K562 (cell line): ENCODE results near the gene SLC35G6. TPM values are rescaled to one million over a fixed set of nuclear protein-coding genes. Genes with fewer than 3 reads are reported as not detected.
A peak's percentile ranks its signal among the peaks of the same experiment; 100 is the strongest.

Source experiments
- ATAC-seq: fragments of 200-7000 bp; cut with Tn5 transposase; 3 replicates; pipeline ENCODE4 v1.9.1; 2020; ENCODE audit warnings: moderate library complexity
- BruUV-seq: library from RNA; stranded (reverse); fragments of 400-500 nt; replicated peaks from 2 replicates; lab custom pipeline; 2021; lab: Mats Ljungman, UMichigan
- CTCF ChIA-PET: fragments of 300-600 bp; formaldehyde crosslinking; extraction: SDS; loops from one replicate; lab custom pipeline; 2021; ENCODE audit warnings: low intra/inter-chr PET ratio; lab: Yijun Ruan, JAX
- POLR2A ChIA-PET: fragments of 300-600, 350-650 bp; sonication (Branson Sonifier 250); formaldehyde crosslinking; extraction: SDS; loops from one replicate; lab custom pipeline; 2021; ENCODE audit warnings: antibody characterized with exemption, inconsistent platforms; lab: Yijun Ruan, JAX
- DNase-seq, 4 experiments: peaks; one replicate each; pipeline versions ENCODE4 v3.0.0 to v3.0.0-alpha.2; 2011 to 2018; ENCODE audit warnings: low spot score in 3 of 4, mixed read lengths in 3 of 4; ENCODE audit errors: extremely low read depth in 1 of 4
- FAIRE-seq: peaks from 2 replicates; lab custom pipeline; 2011; peaks lifted over from hg19 to GRCh38; lab: Jason Lieb, UNC
- H2AFZ ChIP-seq: 2 replicates; pipeline ENCODE4 v1.6.0; 2011; ENCODE audit warnings: low read depth, low read length, control low read depth, inconsistent platforms
- H3K27ac ChIP-seq: fragments of 200-600 bp; 3 replicates; pipeline ENCODE4 v1.8.0; 2011; ENCODE audit warnings: low read depth, mild to moderate bottlenecking, control low read depth, inconsistent platforms, low read length, moderate library complexity, mixed read lengths; ENCODE audit errors: extremely low read depth
- H3K27me3 ChIP-seq, 2 experiments: fragments of 300-600 bp in 1 of 2; 2 replicates in 1 of 2; 3 replicates in 1 of 2; pipeline versions ENCODE4 v1.6.0 to v1.8.0; 2011; ENCODE audit warnings: inconsistent platforms in 2 of 2, low read length in 2 of 2, mild to moderate bottlenecking in 1 of 2, mixed read lengths in 1 of 2, moderate library complexity in 1 of 2; ENCODE audit not compliant: control insufficient read depth in 2 of 2, insufficient read depth in 2 of 2
- H3K36me3 ChIP-seq: fragments of 300-600 bp; 3 replicates; pipeline ENCODE4 v1.8.0; 2011; ENCODE audit warnings: mild to moderate bottlenecking, low read length, inconsistent platforms; ENCODE audit not compliant: control insufficient read depth, insufficient read depth
- H3K4me1 ChIP-seq, 2 experiments: fragments of 200-600 bp in 1 of 2; replicated peaks in 1 of 2; 2 replicates in 1 of 2; 3 replicates in 1 of 2; pipeline versions ENCODE4 v1.5.1 to v1.8.0; 2011; ENCODE audit warnings: inconsistent platforms in 2 of 2, low read length in 2 of 2, mild to moderate bottlenecking in 1 of 2, mixed read lengths in 1 of 2, moderate library complexity in 1 of 2; ENCODE audit not compliant: control insufficient read depth in 2 of 2, insufficient read depth in 2 of 2
- H3K4me2 ChIP-seq: 2 replicates; pipeline ENCODE4 v1.6.1; 2011; ENCODE audit warnings: low read length, control low read depth, inconsistent platforms, mixed read lengths; ENCODE audit not compliant: insufficient read depth
- H3K4me3 ChIP-seq: fragments of 200-600 bp; sonication (generic), shearing (Covaris generic); 2 replicates; pipeline ENCODE4 v1.5.1; 2016; ENCODE audit warnings: control low read depth, inconsistent platforms
- H3K79me2 ChIP-seq: fragments of 200-600 bp; 3 replicates; pipeline ENCODE4 v1.8.0; 2011; ENCODE audit warnings: low read length, inconsistent platforms; ENCODE audit not compliant: control insufficient read depth, insufficient read depth
- H3K9ac ChIP-seq, 2 experiments: 2 replicates each; pipeline versions ENCODE4 v1.6.0 to v1.6.1; 2011; ENCODE audit warnings: low read depth in 2 of 2, low read length in 2 of 2, control low read depth in 1 of 2, inconsistent platforms in 1 of 2, mild to moderate bottlenecking in 1 of 2, mixed read lengths in 1 of 2; ENCODE audit not compliant: insufficient read depth in 1 of 2
- H3K9me1 ChIP-seq: one replicate; pipeline ENCODE4 v1.6.0; 2011; ENCODE audit warnings: inconsistent platforms, mild to moderate bottlenecking, low read length, moderate library complexity; ENCODE audit not compliant: control insufficient read depth, insufficient read depth
- H3K9me3 ChIP-seq: replicated peaks from 2 replicates; pipeline ENCODE4 v1.5.1; 2011; ENCODE audit warnings: low read depth, low read length, inconsistent platforms; ENCODE audit not compliant: control insufficient read depth, insufficient read depth
- H4K20me1 ChIP-seq: replicated peaks from 2 replicates; pipeline ENCODE4 v1.6.1; 2011; ENCODE audit warnings: low read length, inconsistent platforms, mixed read lengths; ENCODE audit not compliant: control insufficient read depth, insufficient read depth
- ARID4B ChIP-seq: sonication (generic); formaldehyde crosslinking; IDR thresholded peaks from 2 replicates; pipeline ENCODE4 v1.8.0; 2022; ENCODE audit warnings: mild to moderate bottlenecking, missing genetic modification reagents
- CSDE1 ChIP-seq, 2 experiments: fragments of 450-650 bp; IDR thresholded peaks; 2 replicates each; pipeline ENCODE4 v1.6.1; 2016; ENCODE audit warnings: mild to moderate bottlenecking in 1 of 2
- HDGF ChIP-seq: fragments of 450-650 bp; IDR thresholded peaks from 2 replicates; pipeline ENCODE4 v1.6.1; 2016
- MTA1 ChIP-seq: fragments of 450-650 bp; IDR thresholded peaks from 2 replicates; pipeline ENCODE4 v1.6.1; 2017; ENCODE audit warnings: borderline replicate concordance
- SOX6 ChIP-seq: fragments of 450-650 bp; IDR thresholded peaks from 2 replicates; pipeline ENCODE4 v1.6.1; 2014; ENCODE audit warnings: mild to moderate bottlenecking
- ZNF24 ChIP-seq: fragments of 450-650 bp; IDR thresholded peaks from 2 replicates; pipeline ENCODE4 v1.6.1; 2016
- ZNF431 ChIP-seq: sonication (generic); formaldehyde crosslinking; IDR thresholded peaks from 2 replicates; pipeline ENCODE4 v1.8.0; 2022; ENCODE audit warnings: mild to moderate bottlenecking, missing genetic modification reagents
- WGBS: fragments of 100-300 bp; shearing (Covaris generic); methylation state at CpG from one replicate; pipeline ENCODE4 v1.1.6; 2016; ENCODE audit warnings: low coverage, mixed read lengths; ENCODE audit not compliant: insufficient coverage; ENCODE audit errors: missing lambda C conversion rate; 5-methylcytosine and 5-hydroxymethylcytosine counted together
- in situ Hi-C: fragments of 300-500 bp; cut with MboI; formaldehyde crosslinking; loops from 4 replicates; pipeline ENCODE4 v1.15.0; 2018; ENCODE audit warnings: inconsistent platforms, mixed read lengths
- intact Hi-C: fragments of 100-400 bp; cut with micrococcal nuclease; formaldehyde crosslinking; loops from 2 replicates; pipeline ENCODE4 v1.14.2; 2022
- polyA plus RNA-seq, 8 experiments: library from polyadenylated mRNA; depleted of rRNA in 4 of 8; stranded (reverse) in 5 of 8; unstranded in 3 of 8; fragments of >200 nt; fragmentation: Nextera tagmentation in 2 of 8; fragmentation: Illumina TruSeq in 1 of 8; extraction: Ambion mirVana in 2 of 8; extraction: Trizol in 1 of 8; gene quantifications; 2 replicates each; pipeline versions ENCODE4 v1.2.1 to v1.2.3, GENCODE V29; 2011 to 2014; ENCODE audit warnings: inconsistent platforms in 1 of 8, missing spikeins in 1 of 8
- total RNA-seq, 7 experiments: library from RNA; depleted of rRNA in 6 of 7; stranded (reverse); fragments of >200 nt in 6 of 7; fragmentation: Illumina TruSeq in 2 of 7; extraction: Trizol in 2 of 7; gene quantifications; 2 replicates each; pipeline versions ENCODE4 v1.2.1 to v1.2.3, GENCODE V29; 2011 to 2021; ENCODE audit warnings: low replicate concordance in 1 of 7

SLC35G6 gene
- total and polyA plus RNA-seq, 9 of the 15 experiments (the other 6 are each of a cell fraction or from before 2014, with no cell fraction given) = not detected

DNA sequence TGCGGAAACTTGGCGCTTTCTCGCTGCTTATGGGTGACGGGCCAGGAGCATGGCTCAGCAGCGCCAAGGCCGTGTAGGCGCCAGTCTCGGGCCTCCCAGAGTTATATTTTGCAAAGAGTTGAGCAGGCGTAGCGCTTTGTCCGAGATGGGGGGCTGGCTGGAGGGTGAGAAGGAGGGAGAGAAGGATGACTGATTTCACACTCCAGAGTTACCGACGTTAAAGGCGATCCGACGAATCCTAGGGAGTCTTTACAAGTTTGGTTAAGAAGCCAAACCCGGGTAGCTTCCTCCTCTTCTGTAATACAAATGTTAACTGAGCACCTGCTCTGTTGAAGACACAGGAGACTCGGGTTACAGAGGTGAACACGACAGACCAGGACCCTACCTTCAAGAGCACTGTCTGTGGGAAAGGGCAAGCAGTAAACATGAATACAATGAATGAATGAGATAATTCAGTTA lies 3.7 kb downstream of the SLC35G6 start (continued):
- 0 out of 2 replicates have a peak, but pooled peaks have one; percentile 23 for TF ChIP-seq SOX6
- no peak for TF ChIP-seq ARID4B (CRISPR knock-in tag)
- no peak for TF ChIP-seq ZNF431 (CRISPR knock-in tag)
- no peak for TF ChIP-seq CSDE1 (IDR thresholded peaks at IDR 0.05)

DNA sequence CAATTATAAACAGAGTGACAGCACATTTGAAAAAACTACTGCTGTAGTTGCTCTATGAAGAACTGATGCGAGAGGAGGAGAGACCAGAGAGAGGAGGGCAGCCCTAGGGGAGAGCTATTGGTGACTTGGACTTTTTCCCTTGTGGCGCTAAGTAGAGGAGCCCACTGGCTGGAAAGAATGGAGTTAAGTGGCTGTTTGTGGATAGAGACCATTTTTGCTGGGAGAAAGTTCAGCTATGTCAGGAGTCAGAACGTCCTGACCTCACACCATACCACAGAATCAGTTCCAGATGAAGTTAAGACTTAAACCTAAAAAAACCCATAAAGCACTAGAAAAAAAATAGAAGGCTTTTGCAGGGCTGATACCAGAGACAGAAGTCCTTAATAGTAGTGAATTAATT lies 4.9 kb downstream of the SLC35G6 start:
- Histone ChIP-seq H3K4me3 (peak overlapping the region; percentile 63), H3K9me1 (no peaks in the 10 kb centered on the region), H3K4me2 (peak overlapping the region; percentile 97), H3K27ac (no peak overlapping the region; the same call in 1 of the 3 replicates), H4K20me1 (no peaks in the 10 kb centered on the region), H3K27me3 (no peaks in the 10 kb centered on the region), H3K9ac (peak overlapping the region; percentile 91 to 99; a peak in 3 of 4 replicates), H2AFZ (no peak overlapping the region), H3K79me2 (peaks cover 66% of the 10 kb centered on the region), H3K9me3 (no peaks in the 10 kb centered on the region), H3K4me1 (peaks cover 14 to 22% of the 10 kb centered on the region in 2 experiments; a peak in 4 of 5 replicates), H3K36me3 (peaks cover 38% of the 10 kb centered on the region; the same call in 2 of the 3 replicates)
- POLR2A ChIA-PET = interaction anchor here (0.6 to 4.0 kb wide), 25 partner anchors 8 to 831 kb away, joined by 3 to 25 read pairs (median 6); partner anchors contain the start of genes SPEM1, TMEM102 and TMEM256
- 10% methylated on average over 2 of the region's 3 CpGs for WGBS
- intact Hi-C loops = no loop called here
- TF ChIP-seq HDGF = 0 out of 2 replicates have a peak, but pooled peaks have one; percentile 47
- TF ChIP-seq ZNF24 = peak; percentile 54; the same call in 1 of the 2 replicates
- no peak for TF ChIP-seq MTA1
- no TSS peak for BruUV-seq
- DNase-seq (peak in 1 of 4 experiments; percentile 29), FAIRE-seq (peak; percentile 15), ATAC-seq (0 out of 3 replicates have a peak, but pooled peaks have one; percentile 2)
- in situ Hi-C loops = no loop called here
- CTCF ChIA-PET = no interaction called here
